T follicular helper cell (primary cell): ENCODE data around the gene LIPM.
A peak's percentile ranks its signal among the peaks of the same experiment; 100 is the strongest.
"Not testable (repeated sequence)": the region's sequence is repeated elsewhere in the genome, so short reads cannot be mapped to it uniquely, and the experiment has no call there.

Experiments used
- DNase-seq: peaks from one replicate; pipeline ENCODE4 v3.0.0-alpha.2; 2020; ENCODE audit warnings: low read depth

Gene LIPM

DNA sequence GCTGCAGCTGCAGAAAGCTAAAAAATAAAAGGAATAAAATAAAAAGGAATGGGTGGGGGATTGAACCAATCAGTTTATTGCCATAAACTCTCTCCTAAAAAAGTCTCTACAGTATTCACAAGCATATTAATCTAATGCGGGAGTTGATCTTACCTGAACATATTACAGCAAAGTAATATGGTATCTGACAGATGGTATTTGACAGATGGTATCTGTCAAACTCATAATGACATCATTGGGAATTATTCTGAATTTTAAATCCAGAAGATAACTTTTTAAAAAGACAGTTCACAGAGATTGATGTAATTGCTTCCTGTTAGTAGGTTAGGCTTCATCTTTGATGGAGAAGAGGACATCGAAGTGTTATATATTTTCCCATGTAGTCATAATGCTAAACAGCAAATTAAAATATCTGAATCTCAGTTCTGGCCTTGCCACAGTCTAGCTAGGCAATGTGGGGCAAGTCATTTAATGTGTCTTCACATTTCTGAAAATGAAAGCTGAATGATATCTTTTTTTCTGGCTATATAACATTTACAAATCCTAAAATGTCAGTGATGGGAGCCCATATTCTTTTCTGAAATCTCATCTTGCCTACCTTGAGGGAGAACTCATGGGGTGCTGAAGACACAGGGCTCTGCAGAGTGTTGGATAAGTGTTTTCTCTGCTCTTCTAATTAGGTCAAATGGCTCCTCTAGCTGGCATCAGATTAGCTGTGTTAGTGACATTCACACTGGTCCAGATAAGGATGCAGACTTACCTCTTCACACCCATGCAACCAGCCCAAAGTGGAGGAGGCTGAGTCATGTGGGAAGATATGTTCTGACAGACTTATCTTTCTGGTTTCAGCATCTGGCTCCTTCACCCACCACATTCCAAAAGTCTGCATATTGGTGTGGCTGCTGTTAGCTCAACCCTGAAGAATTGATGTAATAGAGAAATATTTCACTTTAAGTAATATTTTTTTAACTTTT, 2.1 kb upstream of the LIPM start:
- no peak for DNase-seq

DNA sequence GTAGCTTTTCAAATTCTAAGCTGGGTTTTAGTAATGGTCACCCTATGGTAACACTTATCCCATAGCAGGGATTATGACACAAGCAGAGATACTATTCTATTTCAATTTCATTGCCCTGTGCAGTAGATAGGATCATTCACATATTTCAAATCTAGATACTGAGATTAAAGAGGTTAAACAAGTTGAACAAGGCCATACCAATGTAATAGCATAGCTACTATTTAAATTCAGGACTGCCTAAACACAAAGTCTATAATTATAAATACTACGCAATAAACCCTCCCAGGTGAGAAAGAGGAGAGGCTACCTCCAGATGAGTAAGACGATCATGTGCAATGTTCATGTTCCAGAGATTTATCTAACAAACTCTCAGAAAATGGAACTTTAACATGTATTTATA, 1.1 kb downstream of the LIPM start:
- DNase-seq: no peak

GRCh38 chr10:88804083-88804812, 1.7 kb downstream of the LIPM start:
- no peak for DNase-seq

DNA sequence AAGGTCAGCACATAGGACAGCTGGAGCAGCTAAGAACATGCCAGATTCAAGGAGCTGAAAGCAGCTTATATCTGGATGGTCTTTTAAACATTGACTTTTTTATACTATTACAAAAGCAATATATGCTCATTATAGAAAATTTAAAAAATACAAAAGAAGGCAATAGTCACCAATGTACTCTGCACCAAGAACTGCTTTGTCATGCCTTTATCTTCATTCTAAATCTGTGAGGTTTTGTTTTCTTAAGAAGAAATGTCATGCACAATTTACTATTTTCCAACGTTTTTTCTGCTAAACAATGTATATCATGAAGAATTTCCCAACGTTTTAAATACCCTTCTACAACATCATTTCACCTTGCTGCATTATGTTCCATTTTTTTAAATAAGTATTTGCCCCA, 2.8 kb downstream of the LIPM start:
- DNase-seq: no peak

DNA sequence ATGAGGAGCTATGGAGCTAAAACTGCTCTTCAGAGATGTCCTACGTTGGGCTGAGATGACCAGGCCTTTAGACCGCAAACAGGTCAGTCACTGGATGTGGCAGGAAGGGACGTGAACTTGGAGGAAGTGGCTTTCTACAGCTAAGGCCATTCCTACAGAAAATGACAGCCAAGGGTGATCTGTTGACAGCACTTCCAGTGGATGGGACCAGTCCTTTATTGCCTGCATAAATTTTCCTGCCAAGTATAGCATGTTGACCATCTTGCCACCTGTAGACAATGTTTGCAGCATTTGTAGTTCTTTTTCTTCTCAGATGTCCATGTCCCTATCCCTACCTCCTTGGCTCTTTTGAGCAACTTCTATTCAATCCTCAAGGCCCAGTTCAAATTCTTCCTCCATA, 3.4 kb downstream of the LIPM start:
- no peak for DNase-seq

GRCh38 chr10:88809621-88810020, 7.1 kb downstream of the LIPM start:
- no peak for DNase-seq

GRCh38 chr10:88810196-88810961, 7.8 kb downstream of the LIPM start:
- DNase-seq: no peak

GRCh38 chr10:88813200-88813599, 10.7 kb downstream of the LIPM start:
- DNase-seq: no peak

- DNase-seq: no peak
These were observed 16.8 kb downstream of the LIPM start for GRCh38 chr10:88819290-88819689.

DNA sequence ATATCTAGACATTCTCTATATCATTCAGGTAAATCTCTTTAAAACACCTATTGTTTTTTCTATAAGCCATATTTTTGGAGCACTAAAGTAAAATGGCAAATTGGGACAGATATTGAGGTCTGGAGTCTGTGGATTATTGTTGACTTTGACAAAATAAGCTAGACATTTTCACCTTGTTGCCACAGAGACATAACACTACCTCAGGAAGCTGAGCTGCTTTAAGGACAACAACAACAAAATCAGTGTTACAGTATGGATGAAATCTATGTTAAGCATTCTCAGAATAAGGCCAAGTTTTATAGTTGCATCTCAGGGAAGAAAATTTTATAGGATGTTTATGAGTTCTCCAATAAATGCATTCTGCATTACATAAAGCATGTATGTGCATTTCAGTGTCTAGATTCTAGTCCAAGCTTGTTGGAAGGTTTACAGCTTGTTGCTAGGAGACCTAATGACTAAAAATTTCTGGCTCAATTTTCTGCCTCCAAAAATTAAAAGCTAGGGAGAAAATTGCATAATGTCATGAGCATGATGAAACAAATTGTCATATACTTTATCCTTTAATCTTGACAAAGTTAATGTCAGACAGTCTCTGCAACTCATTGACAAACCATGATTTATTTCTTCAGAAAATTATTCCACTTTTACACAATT, 18.3 kb downstream of the LIPM start:
- no peak for DNase-seq

GRCh38 chr10:88826388-88826787, 23.9 kb downstream of the LIPM start:
- DNase-seq: no peak

DNA sequence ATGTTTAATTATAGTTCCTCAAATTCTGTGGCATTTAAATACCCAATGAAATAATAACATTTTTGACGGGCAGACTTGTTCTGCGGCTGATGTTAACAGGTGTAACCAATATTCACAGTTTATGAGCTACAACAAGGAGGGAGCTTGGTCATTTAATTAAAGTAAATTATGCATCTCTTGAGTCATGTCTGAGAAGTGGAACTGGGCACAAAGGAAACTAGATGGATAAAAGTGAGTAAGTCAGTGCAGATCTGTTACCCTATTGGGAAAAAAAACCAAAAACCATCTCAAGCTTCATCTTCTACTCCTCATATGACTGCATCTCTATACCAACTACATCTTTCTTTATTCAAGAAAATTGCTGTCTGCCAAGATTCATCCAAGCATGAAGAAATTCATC, 25.1 kb downstream of the LIPM start:
- no peak for DNase-seq

DNA sequence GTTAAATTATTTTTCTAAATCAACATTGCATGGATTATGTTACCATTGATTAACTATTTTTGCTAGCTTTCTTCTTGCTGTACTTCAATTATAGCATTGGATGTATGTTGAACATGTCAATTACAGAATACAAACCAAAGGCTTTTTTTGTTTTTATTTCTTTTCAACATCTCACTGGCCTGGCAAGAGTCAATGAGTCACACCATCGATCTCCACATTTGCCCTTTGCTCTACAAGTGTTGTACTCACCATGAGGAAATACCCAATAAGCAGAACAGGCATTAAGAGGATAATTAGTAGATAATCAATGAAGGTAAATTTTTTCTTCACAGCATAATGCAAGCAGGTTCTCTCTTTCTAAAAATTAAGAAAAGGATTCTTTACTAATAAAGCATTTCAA, 25.8 kb downstream of the LIPM start:
- DNase-seq: no peak

DNA sequence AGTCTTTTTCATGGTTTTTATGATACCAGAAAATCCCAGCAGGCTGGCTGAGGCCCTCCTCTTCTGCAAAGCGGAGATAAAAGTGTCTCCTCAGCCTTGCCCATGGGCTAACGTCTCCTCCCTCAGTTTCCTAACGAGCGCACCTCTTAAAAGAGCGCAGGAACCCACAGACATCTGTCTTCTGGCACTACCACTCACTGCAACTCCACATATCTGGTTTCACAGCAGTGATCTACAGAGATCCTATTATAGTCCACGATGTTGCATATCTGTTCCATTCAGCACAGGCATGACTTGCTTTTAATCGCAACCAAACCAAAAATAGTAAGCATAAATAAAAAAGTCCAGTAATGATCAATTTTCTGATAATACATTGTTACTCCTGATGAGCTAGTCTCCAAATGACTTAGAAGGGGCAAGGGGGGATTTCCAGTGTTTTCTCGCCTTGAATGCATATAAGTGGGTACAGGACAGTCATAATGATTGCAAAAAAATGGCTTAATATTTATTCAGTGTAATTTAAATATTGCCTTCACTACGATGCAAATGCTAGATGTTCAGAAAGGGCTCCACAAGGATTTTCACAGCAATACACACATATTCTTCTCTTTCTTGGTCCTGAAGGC, 28.2 kb downstream of the LIPM start:
- DNase-seq: no peak

DNA sequence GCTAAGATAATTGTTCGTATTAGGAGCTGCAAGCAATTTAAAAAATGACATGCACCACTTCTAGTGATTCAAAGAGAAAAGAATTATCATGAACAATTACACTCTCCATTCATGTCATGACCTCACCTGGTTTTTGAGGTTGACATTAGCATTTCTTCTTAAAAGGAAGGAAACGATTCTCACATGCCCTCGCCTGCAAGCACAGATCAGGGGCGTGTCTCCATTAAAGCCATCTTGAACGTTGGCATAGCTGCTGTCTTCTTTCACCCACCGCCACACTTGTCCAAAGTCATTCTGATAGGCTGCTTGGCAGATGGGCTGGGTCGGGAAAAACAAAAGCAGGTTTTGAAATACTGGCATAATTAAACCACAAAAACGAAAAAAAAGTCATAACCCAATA, 29.2 kb downstream of the LIPM start:
- DNase-seq: peak; percentile 28

- no peak for DNase-seq
These were observed 29.8 kb downstream of the LIPM start for GRCh38 chr10:88832376-88832775.

DNA sequence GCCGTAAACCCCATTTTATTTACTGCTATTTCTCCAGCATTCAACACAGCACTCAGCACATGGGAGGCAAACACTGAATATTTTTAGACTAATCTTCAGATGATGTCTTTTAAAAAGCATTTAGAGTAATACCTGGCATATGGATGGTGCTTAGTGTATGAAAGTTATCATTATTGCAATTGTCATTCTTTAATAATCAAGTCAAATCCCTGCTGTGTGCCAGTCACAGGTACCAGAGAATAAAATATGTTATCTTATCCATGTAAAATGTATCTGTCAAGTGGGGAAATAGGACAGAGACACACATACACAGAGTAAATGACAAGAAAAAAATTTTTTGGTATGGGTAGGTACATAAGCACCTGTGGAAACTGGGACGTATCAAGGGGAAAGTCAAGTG, 30.6 kb downstream of the LIPM start:
- DNase-seq: no peak

DNA sequence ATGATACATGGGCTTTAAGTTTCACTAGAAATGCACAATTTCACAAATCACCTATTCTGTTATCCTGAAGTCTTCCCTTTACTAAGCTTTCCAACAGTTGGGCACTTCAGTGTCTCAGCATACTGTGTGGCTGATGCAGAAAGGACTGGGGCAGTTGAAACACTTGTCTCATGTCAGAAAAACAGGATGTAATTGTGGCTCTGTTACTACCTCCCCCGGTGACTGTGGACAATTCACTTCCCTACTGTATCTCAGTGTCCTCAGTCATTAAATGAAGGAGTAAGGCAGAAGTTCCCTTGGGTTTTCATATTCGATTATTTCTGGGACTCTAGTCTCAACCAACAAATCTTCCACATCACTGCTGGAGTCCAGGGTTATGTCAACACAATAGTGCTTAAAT, 31.2 kb downstream of the LIPM start:
- no peak for DNase-seq

DNA sequence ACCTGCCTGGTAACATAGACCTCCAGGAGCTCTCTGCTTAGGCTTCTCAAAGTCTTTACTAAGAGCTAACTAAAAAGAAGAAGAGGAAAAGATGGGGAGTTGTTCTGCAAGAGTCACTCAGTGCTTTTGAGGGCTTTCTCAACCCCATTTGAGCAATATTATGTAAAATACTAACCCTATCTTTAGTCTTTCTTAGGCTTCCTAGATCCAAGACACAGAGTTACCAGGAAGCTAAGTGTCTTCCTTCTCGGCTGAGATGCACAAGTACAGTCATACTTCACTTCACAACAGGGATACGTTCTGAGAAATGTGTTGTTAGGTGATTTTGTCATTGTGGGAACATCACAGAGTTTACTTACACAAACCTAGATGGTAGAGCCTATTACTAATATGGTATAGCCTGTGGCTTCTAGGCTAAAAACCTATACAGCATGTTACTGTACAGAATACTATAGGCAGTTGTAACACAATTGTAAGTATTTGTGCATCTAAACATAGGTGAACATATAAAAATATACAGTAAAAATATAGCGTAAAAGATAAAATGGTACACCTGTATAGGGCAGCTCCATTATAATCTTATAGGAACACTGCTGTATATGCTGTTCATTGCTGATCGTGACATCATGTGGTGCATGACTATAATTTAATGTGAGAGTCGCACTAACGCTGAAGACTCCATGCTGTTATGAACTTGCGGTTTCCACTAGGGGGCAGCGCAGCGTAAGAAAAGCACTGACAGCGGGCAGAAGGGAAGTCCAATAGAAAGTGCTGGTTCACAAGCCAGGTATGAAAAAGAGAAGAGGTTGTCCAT, 32.8 kb downstream of the LIPM start:
- DNase-seq: peak; percentile 81

- DNase-seq: no peak
These were observed 33.3 kb downstream of the LIPM start for GRCh38 chr10:88835910-88836221.

DNA sequence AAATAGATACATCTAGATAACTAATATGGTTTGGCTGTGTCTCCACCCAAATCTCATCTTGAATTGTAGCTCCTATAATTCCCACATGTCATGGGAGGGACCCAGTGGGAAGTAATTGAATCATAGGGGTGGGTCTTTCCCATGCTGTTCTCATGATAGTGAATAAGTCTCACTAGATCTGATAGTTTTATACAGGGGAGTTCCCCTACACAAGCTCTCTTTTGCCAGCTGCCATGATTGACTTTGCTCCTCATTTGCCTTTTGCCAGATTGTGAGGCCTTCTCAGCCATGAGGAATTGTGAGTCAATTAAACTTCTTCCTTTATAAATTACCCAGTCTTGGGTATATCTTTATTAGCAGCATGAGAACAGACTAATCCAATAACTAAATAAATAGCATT, 35.1 kb downstream of the LIPM start:
- not testable (repeated sequence) for DNase-seq
